GM21515 (cell line): ENCODE results near the gene DYNC1I1.

Experiments used
- ATAC-seq: cut with Tn5 transposase; IDR thresholded peaks from one replicate; pipeline ENCODE4 v1.9.1; 2021; ENCODE audit not compliant: unreplicated experiment

Gene DYNC1I1

GRCh38 chr7:96014617-96015016, 242.3 kb downstream of the DYNC1I1 start:
- no peak for ATAC-seq

GRCh38 chr7:96016056-96016586, 243.8 kb downstream of the DYNC1I1 start:
- no peak for ATAC-seq

- ATAC-seq: no peak
Measured at GRCh38 chr7:96016735-96017134, 244.4 kb downstream of the DYNC1I1 start.

- ATAC-seq: no peak
Measured at GRCh38 chr7:96017877-96018276, 245.5 kb downstream of the DYNC1I1 start.

GRCh38 chr7:96021568-96021967, 249.2 kb downstream of the DYNC1I1 start:
- no peak for ATAC-seq

GRCh38 chr7:96023387-96023786, 251.0 kb downstream of the DYNC1I1 start:
- no peak for ATAC-seq

- ATAC-seq: no peak
Measured at GRCh38 chr7:96026010-96026409, 253.7 kb downstream of the DYNC1I1 start.

DNA sequence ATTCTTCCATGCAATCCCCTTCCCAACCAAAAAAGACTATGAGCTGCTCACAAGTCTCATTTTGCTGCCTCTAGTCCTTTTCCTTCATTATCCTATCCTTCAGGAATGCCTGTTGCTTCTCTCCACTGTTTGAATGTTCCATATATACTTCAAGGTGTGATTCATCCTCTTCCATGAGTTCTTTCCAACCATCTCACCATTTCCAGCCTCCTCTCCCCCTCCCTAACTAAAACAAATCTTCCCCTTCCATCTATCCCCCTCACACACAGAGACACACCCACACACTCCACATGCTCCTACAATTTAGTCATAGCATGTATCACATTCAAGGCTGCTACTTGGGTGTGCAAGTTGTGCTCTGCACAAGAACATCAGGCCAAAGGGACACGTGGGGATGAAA, 254.3 kb downstream of the DYNC1I1 start:
- no peak for ATAC-seq

DNA sequence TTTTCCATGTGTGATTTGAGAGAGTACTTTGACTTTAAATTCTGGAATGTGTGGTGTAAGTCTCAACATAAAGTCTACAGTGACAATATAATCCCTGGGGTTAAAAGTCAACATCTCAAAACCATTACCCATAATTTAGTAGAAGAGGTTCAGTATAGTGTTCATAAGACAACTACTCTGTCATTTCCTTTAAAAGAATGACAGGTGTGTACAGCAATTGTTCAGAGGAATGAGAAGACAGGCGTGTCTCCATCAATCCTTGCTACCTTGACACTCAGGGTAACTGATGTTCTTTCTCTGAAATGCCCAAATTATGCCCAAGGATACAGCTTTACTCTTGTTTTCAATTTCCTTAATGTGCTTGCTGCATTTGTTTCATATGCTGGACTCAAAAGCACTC, 256.4 kb downstream of the DYNC1I1 start:
- ATAC-seq: no peak

DNA sequence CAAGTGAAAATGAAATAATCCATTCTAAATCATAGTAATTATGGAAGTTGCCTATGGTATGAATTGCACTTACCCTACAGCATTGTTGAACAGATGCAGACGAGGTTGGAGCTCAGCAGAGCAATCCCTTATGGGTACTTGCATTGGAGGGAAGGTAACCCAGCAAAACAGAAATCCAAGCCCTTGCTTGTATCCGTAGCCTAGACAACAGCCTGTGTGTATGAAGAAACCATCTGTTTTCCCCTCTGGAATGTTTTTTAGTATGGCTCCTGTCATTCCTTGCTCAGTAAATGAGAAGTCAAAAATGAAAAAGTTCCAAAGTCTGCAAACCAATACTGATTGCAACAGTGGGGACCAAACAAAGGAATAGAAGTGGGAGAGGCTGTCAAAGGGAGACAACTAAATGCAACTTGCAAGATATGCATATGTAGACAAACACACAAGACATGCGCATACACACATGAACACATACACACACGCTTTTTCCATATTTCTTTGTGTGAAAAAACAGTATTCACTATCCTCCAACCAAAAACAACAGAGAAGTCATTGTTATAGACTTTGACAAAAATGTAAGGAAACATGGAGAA, 260.8 kb downstream of the DYNC1I1 start:
- no peak for ATAC-seq

DNA sequence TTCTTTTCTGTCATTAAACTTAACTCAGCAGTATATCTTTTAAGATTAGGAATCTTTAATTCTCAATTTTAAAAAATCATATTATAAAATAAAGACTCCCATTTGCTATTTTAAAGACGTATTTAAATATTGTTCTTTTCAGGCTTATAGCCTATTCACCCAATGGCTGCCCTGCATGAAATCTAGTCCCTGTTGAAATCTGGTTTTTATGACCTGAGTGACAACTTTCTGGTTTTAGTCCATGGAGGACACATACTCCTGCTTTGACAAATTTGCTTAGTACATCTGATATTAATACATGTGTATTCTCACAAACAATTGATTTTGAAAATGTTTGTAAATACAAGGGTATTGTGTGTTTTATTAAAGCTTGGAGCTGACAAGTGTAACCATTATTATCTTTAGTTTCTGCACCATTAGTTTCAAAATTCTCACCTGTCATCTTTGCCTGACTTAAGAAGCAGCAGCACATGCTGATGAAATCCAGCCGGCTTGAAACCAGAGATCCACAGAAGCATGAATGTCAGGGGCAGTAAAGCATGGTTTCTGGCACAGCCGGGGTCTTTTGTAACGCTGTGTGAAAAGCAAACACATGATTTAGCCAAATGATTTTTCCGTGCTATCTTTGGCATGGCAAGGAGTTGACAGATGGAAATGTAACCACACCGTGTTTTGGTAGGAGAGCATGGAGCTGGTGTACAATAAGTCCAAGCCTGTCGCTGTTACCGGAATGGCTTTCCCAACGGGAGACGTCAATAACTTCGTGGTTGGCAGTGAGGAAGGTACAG, 262.8 kb downstream of the DYNC1I1 start:
- no peak for ATAC-seq

DNA sequence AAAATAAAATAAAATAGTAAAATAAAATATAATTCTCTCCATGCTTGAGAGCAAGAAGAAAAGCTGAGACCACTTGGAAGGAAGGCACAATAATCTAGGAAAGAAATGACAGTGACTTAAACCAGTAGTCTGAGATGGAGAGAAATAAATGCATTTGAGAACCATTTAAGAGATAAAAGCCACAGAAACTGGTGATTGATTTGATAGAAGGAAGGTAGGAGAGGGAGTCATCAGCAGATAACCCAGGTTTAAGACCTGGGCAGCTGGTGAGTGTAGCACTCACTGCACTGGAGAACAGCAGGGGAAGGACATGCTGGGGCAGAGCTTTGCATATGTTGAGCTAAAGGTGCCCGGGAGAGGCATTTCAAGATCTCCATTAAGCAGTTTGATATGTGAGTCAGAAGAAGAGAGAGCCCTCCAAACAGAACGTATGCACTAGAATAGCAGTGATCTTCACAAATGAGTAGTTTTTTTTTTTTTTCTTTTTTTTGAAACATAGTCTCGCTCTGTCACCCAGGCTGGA, 268.0 kb downstream of the DYNC1I1 start:
- no peak for ATAC-seq

GRCh38 chr7:96041171-96041570, 268.8 kb downstream of the DYNC1I1 start:
- ATAC-seq: no peak

GRCh38 chr7:96045181-96045580, 272.8 kb downstream of the DYNC1I1 start:
- no peak for ATAC-seq

DNA sequence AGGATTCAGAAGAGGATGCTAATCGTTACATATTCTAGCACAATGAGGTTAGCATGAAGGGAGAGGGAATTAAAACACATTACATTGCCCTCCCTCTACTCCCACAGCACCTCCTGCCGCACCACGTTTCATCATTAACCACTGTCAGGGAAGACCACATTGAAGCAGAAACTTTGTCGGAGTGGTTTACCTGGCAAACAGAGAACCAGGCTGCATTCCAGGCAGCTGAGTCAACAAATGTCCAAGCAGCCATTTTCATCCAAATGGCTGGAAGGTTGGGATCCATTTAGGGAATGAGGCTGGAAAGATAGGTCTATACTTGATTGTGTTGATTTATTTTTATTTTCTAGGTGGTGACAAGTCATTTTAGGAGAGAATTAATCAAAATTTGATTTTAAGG, 273.6 kb downstream of the DYNC1I1 start:
- ATAC-seq: no peak

- ATAC-seq: no peak
Measured at GRCh38 chr7:96052289-96052688, 279.9 kb downstream of the DYNC1I1 start.

DNA sequence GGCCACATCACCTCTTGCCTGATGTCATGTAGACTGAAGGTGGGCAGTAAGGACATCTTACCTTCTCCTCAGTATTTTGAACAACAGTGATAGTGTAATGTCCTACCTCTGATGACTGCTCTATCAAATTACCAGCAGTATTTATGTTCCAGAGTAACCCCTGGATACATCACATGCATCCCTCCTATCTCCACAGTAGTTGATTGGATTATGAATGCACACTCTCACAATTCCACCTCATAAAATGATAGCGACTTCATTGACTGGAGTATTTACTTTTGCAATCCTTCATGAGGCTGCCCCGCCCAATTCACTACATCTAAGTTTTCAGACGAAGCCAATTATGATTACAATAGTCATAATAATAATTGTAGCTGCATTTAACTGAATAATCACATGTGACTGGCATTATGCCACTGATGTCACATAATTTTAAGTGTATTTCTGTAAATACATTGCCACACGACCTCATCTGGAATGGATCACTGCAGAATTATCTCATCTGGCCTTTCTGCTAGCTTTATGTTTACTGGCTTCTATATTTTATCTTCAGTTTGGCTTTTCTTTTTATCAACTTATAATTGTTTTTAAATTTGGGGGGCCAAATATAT, 280.6 kb downstream of the DYNC1I1 start:
- no peak for ATAC-seq

DNA sequence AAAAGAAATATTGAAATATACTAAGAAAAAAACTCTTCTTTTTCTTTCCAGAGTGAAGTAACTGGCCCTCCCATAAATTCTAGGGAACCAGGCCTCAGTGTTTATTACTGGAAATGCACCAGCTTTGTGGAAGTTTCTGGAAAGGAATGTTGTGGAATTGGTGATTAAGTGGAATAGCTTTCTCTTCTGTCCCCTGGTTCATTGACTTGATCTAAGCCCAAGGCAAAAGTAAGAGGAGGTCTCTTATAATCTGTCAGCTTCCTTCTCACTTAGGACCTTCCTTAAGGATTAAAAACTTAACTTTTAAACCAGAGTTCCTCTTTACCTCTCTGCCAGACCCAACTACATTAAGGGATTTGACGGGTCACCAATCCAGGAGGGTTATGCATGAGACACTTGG, 283.4 kb downstream of the DYNC1I1 start:
- no peak for ATAC-seq

DNA sequence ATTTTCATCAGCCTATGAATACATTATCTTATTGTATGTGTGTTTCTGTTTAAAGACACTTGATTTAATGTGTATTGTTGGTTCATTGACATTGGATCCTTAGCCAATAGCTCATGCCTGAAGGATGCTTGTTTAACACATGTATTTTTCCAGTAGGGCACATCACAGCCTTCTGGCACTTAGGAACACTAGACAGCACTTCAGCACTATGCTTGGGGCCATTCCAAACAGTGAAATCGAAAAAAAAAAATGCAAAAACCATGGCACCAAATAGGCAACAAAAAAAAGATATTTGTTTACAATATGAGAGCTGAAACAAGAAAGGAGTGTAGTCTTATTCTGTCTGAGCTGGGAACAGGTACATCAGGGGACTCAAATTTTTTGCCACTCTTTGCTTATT, 286.7 kb downstream of the DYNC1I1 start:
- no peak for ATAC-seq

DNA sequence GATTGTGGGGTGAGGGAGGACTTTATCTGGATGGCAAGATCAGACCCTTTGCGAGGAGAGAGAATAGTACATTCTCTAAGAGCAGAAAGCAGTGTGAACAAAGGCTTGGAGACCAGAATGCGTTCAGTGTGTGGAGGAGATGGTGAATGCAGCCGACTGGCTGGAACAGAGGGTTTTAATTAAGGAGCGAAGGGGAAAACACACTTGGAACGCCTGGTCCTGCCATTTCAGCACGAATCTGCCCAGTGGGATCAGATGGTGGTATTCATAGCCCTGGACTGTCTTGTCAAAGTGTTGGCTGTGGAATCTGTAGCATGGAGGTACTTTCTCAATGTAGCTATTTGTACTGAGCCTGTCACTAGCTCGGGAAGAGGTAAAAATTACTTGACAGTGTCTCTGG, 288.7 kb downstream of the DYNC1I1 start:
- ATAC-seq: no peak

GRCh38 chr7:96061844-96062243, 289.5 kb downstream of the DYNC1I1 start:
- ATAC-seq: no peak

DNA sequence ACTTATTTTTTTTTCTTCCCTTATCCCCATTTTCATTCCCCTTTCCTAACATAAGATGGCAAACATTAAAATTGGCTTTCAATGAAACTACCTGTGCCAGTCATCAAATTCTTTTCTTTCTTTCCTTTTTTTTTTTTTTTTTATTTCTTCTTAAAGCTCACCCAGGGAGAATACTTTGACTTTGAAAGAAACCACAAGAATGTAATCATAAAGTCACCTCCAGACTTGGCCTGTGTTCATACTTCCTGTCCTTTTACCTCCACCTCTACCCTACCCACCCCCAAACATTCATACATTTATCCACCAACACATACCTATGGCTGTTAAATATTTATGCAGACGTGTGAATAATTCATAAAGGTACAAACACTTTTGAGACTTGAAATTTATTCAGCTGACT, 295.0 kb downstream of the DYNC1I1 start:
- ATAC-seq: no peak
